ENCODE results near the gene MYO9B.

The MYO9B gene

GRCh38 chr19:17244618-17245534, 169.3 kb downstream of the MYO9B start:
- H3K4me3 ChIP-seq (ENCODE audit: low read depth, low read length): peak overlapping the region; percentile 84
- H3K9ac ChIP-seq (ENCODE audit: low read depth, low read length): peak overlapping the region; percentile 24
- peaks cover 8% of the 10 kb centered on the region for H3K36me3 ChIP-seq (ENCODE audit: control insufficient read depth, insufficient read depth, low read length)
- H3K9me3 ChIP-seq (ENCODE audit: control insufficient read depth, insufficient read depth, low read length): no peaks in the 10 kb centered on the region
- no peaks in the 10 kb centered on the region for H3K27me3 ChIP-seq (ENCODE audit: control insufficient read depth, insufficient read depth, low read length)
- peaks cover 19% of the 10 kb centered on the region for H3K4me1 ChIP-seq (ENCODE audit: control insufficient read depth, insufficient read depth, low read length)

- Histone ChIP-seq H3K9ac (ENCODE audit: low read depth, low read length) (peak within 1 kb of the TSS; percentile 60), H3K36me3 (ENCODE audit: control insufficient read depth, insufficient read depth, low read length) (peaks cover 4% of the 10 kb centered on the region), H3K4me1 (ENCODE audit: control insufficient read depth, insufficient read depth, low read length) (peaks cover 19% of the 10 kb centered on the region), H3K4me3 (ENCODE audit: low read depth, low read length) (peak within 1 kb of the TSS; percentile 84), H3K27me3 (ENCODE audit: control insufficient read depth, insufficient read depth, low read length) (no peaks in the 10 kb centered on the region), H3K9me3 (ENCODE audit: control insufficient read depth, insufficient read depth, low read length) (no peaks in the 10 kb centered on the region)
These were observed 170.0 kb downstream of the MYO9B start, which contains the start of gene NR2F6 for GRCh38 chr19:17245535-17245984. NR2F6 (minus strand) TSS chr19:17245919; CDS start chr19:17245220, 699 bp downstream.

- peaks cover 5% of the 10 kb centered on the region for H3K36me3 ChIP-seq (ENCODE audit: control insufficient read depth, insufficient read depth, low read length)
- H3K4me3 ChIP-seq (ENCODE audit: low read depth, low read length): peak overlapping the region; percentile 49
- H3K9ac ChIP-seq (ENCODE audit: low read depth, low read length): peak overlapping the region; percentile 47
- H3K9me3 ChIP-seq (ENCODE audit: control insufficient read depth, insufficient read depth, low read length): no peaks in the 10 kb centered on the region
- no peaks in the 10 kb centered on the region for H3K27me3 ChIP-seq (ENCODE audit: control insufficient read depth, insufficient read depth, low read length)
- peaks cover 19% of the 10 kb centered on the region for H3K4me1 ChIP-seq (ENCODE audit: control insufficient read depth, insufficient read depth, low read length)
These were observed 171.3 kb downstream of the MYO9B start for GRCh38 chr19:17246681-17247425.

GRCh38 chr19:17248011-17248776, 172.6 kb downstream of the MYO9B start:
- Histone ChIP-seq H3K9ac (ENCODE audit: low read depth, low read length) (peak overlapping the region; percentile 49), H3K9me3 (ENCODE audit: control insufficient read depth, insufficient read depth, low read length) (no peaks in the 10 kb centered on the region), H3K4me1 (ENCODE audit: control insufficient read depth, insufficient read depth, low read length) (peaks cover 19% of the 10 kb centered on the region), H3K4me3 (ENCODE audit: low read depth, low read length) (peak overlapping the region; percentile 36), H3K36me3 (ENCODE audit: control insufficient read depth, insufficient read depth, low read length) (peaks cover 5% of the 10 kb centered on the region), H3K27me3 (ENCODE audit: control insufficient read depth, insufficient read depth, low read length) (no peaks in the 10 kb centered on the region)

GRCh38 chr19:17249887-17250548, 174.4 kb downstream of the MYO9B start:
- H3K9ac ChIP-seq (ENCODE audit: low read depth, low read length): no peak overlapping the region
- H3K4me1 ChIP-seq (ENCODE audit: control insufficient read depth, insufficient read depth, low read length): peaks cover 19% of the 10 kb centered on the region
- no peaks in the 10 kb centered on the region for H3K27me3 ChIP-seq (ENCODE audit: control insufficient read depth, insufficient read depth, low read length)
- peaks cover 5% of the 10 kb centered on the region for H3K36me3 ChIP-seq (ENCODE audit: control insufficient read depth, insufficient read depth, low read length)
- H3K4me3 ChIP-seq (ENCODE audit: low read depth, low read length): no peak overlapping the region
- no peaks in the 10 kb centered on the region for H3K9me3 ChIP-seq (ENCODE audit: control insufficient read depth, insufficient read depth, low read length)

GRCh38 chr19:17254636-17255035, 179.1 kb downstream of the MYO9B start:
- no peaks in the 10 kb centered on the region for H3K4me1 ChIP-seq (ENCODE audit: control insufficient read depth, insufficient read depth, low read length)

GRCh38 chr19:17255150-17255621, 179.6 kb downstream of the MYO9B start:
- Histone ChIP-seq H3K9ac (ENCODE audit: low read depth, low read length) (no peak overlapping the region), H3K9me3 (ENCODE audit: control insufficient read depth, insufficient read depth, low read length) (no peaks in the 10 kb centered on the region), H3K4me1 (ENCODE audit: control insufficient read depth, insufficient read depth, low read length) (no peaks in the 10 kb centered on the region), H3K27me3 (ENCODE audit: control insufficient read depth, insufficient read depth, low read length) (no peaks in the 10 kb centered on the region), H3K4me3 (ENCODE audit: low read depth, low read length) (no peak overlapping the region), H3K36me3 (ENCODE audit: control insufficient read depth, insufficient read depth, low read length) (peaks cover 7% of the 10 kb centered on the region)

More at GRCh38 chr19:17254636-17255035, 179.1 kb downstream of the MYO9B start:
- H3K9me3 ChIP-seq (ENCODE audit: control insufficient read depth, insufficient read depth, low read length): no peaks in the 10 kb centered on the region
- no peak overlapping the region for H3K9ac ChIP-seq (ENCODE audit: low read depth, low read length)
- H3K27me3 ChIP-seq (ENCODE audit: control insufficient read depth, insufficient read depth, low read length): no peaks in the 10 kb centered on the region
- peaks cover 7% of the 10 kb centered on the region for H3K36me3 ChIP-seq (ENCODE audit: control insufficient read depth, insufficient read depth, low read length)
- no peak overlapping the region for H3K4me3 ChIP-seq (ENCODE audit: low read depth, low read length)

- Histone ChIP-seq H3K9ac (ENCODE audit: low read depth, low read length) (no peak overlapping the region), H3K4me3 (ENCODE audit: low read depth, low read length) (no peak overlapping the region), H3K27me3 (ENCODE audit: control insufficient read depth, insufficient read depth, low read length) (no peaks in the 10 kb centered on the region), H3K4me1 (ENCODE audit: control insufficient read depth, insufficient read depth, low read length) (no peaks in the 10 kb centered on the region), H3K9me3 (ENCODE audit: control insufficient read depth, insufficient read depth, low read length) (no peaks in the 10 kb centered on the region), H3K36me3 (ENCODE audit: control insufficient read depth, insufficient read depth, low read length) (peaks cover 7% of the 10 kb centered on the region)
These were observed 180.6 kb downstream of the MYO9B start for GRCh38 chr19:17256130-17256529.

- Histone ChIP-seq H3K4me3 (ENCODE audit: low read depth, low read length) (no peak overlapping the region), H3K36me3 (ENCODE audit: control insufficient read depth, insufficient read depth, low read length) (peaks cover 2% of the 10 kb centered on the region), H3K9ac (ENCODE audit: low read depth, low read length) (no peak overlapping the region), H3K4me1 (ENCODE audit: control insufficient read depth, insufficient read depth, low read length) (peaks cover under 1% of the 10 kb centered on the region), H3K27me3 (ENCODE audit: control insufficient read depth, insufficient read depth, low read length) (no peaks in the 10 kb centered on the region), H3K9me3 (ENCODE audit: control insufficient read depth, insufficient read depth, low read length) (no peaks in the 10 kb centered on the region)
These were observed 183.7 kb downstream of the MYO9B start for GRCh38 chr19:17259118-17259780.

- Histone ChIP-seq H3K9me3 (ENCODE audit: control insufficient read depth, insufficient read depth, low read length) (no peaks in the 10 kb centered on the region), H3K9ac (ENCODE audit: low read depth, low read length) (no peak overlapping the region), H3K4me1 (ENCODE audit: control insufficient read depth, insufficient read depth, low read length) (peaks cover 6% of the 10 kb centered on the region), H3K36me3 (ENCODE audit: control insufficient read depth, insufficient read depth, low read length) (peaks cover 2% of the 10 kb centered on the region), H3K27me3 (ENCODE audit: control insufficient read depth, insufficient read depth, low read length) (no peaks in the 10 kb centered on the region), H3K4me3 (ENCODE audit: low read depth, low read length) (no peak overlapping the region)
These were observed 184.4 kb downstream of the MYO9B start for GRCh38 chr19:17259934-17260333.
